CD4-positive, alpha-beta T cell (primary cell): ENCODE data around the gene MMP19. TPM values are rescaled to one million over a fixed set of nuclear protein-coding genes. Genes with fewer than 3 reads are reported as not detected.

Experiments used
- ATAC-seq: fragments of 200-7000 bp; cut with Tn5 transposase; one replicate; pipeline ENCODE4 v1.10.0; 2022; ENCODE audit warnings: mild to moderate bottlenecking; ENCODE audit not compliant: poor library complexity
- CTCF ChIA-PET: fragments of 350-600 bp; sonication (Branson Sonifier 250); formaldehyde crosslinking; loops from one replicate; lab custom pipeline; 2021; ENCODE audit warnings: antibody characterized with exemption, inconsistent platforms; lab: Charles Lee
- POLR2A ChIA-PET: fragments of 350-600 bp; sonication (Branson Sonifier 250); formaldehyde crosslinking; loops from one replicate; lab custom pipeline; 2021; ENCODE audit warnings: antibody characterized with exemption, inconsistent platforms; lab: Charles Lee
- DNase-seq, 14 experiments: peaks; one replicate each; pipeline ENCODE4 v3.0.0-alpha.2; 2013 to 2020; ENCODE audit warnings: mixed read lengths in 2 of 14
- H3K27ac ChIP-seq, 2 donors: one replicate each; pipeline versions ENCODE4 v1.5.1 to v1.7.0; 2013; ENCODE audit warnings: low read length in 2 of 2, low read depth in 1 of 2, mild to moderate bottlenecking in 1 of 2
- H3K27me3 ChIP-seq, 2 experiments: 1 replicate in 1 of 2; 2 replicates in 1 of 2; pipeline versions ENCODE4 v1.6.1 to v1.7.0; 2013; ENCODE audit warnings: low read length in 2 of 2, control low read depth in 1 of 2, mild to moderate bottlenecking in 1 of 2, moderate library complexity in 1 of 2; ENCODE audit not compliant: insufficient read depth in 2 of 2, control insufficient read depth in 1 of 2
- H3K36me3 ChIP-seq: one replicate; pipeline ENCODE4 v1.6.1; 2013; ENCODE audit warnings: low read length, control low read depth; ENCODE audit not compliant: insufficient read depth
- H3K4me1 ChIP-seq: one replicate; pipeline ENCODE4 v1.6.1; 2013; ENCODE audit warnings: low read length, control low read depth; ENCODE audit not compliant: insufficient read depth
- H3K4me3 ChIP-seq: one replicate; pipeline ENCODE4 v1.5.1; 2013; ENCODE audit warnings: mild to moderate bottlenecking, low read length, moderate library complexity
- H3K9me3 ChIP-seq, 2 experiments: 1 replicate in 1 of 2; 2 replicates in 1 of 2; pipeline versions ENCODE4 v1.6.1 to v1.7.0; 2013; ENCODE audit warnings: low read length in 2 of 2, mild to moderate bottlenecking in 2 of 2, control low read depth in 1 of 2, moderate library complexity in 1 of 2; ENCODE audit not compliant: control insufficient read depth in 1 of 2, insufficient read depth in 1 of 2
- H3K27ac Mint-ChIP-seq: one replicate; pipeline ENCODE4 v1.8.0; 2020; ENCODE audit warnings: mixed read lengths
- H3K27me3 Mint-ChIP-seq: one replicate; pipeline ENCODE4 v1.8.0; 2021; ENCODE audit warnings: mixed read lengths
- H3K36me3 Mint-ChIP-seq: one replicate; pipeline ENCODE4 v1.8.0; 2021; ENCODE audit warnings: low read depth, mixed read lengths
- H3K4me1 Mint-ChIP-seq: one replicate; pipeline ENCODE4 v1.8.0; 2021; ENCODE audit warnings: low read depth, mixed read lengths
- H3K4me3 Mint-ChIP-seq: one replicate; pipeline ENCODE4 v1.8.0; 2020; ENCODE audit warnings: mild to moderate bottlenecking, mixed read lengths
- H3K9me3 Mint-ChIP-seq: one replicate; pipeline ENCODE4 v1.8.0; 2020; ENCODE audit warnings: mixed read lengths
- CTCF ChIP-seq: fragments of 200-600 bp; IDR thresholded peaks from one replicate; pipeline ENCODE4 v1.8.0; 2022; ENCODE audit warnings: antibody characterized with exemption, mild to moderate bottlenecking
- intact Hi-C, 2 experiments: fragments of 100-400 bp; cut with DNase I in 1 of 2; cut with micrococcal nuclease in 1 of 2; formaldehyde crosslinking; loops; one replicate each; pipeline versions ENCODE4 v1.15.1 to v1.9.0; 2023 to 2025; cut with DNase I, micrococcal nuclease
- total RNA-seq, 174 experiments: library from RNA in 2 of 174; stranded (reverse) in 2 of 174; gene quantifications; one replicate each; pipeline ENCODE4 v1.2.3 and lab custom pipeline; 2021 to 2026

MMP19 gene
- total RNA-seq, 2 experiments from 2014 or later = not detected

- no peak overlapping the region for H3K4me3 ChIP-seq
- peak overlapping the region; percentile 80 for H3K27ac Mint-ChIP-seq
- no peaks in the 10 kb centered on the region for H3K27me3 Mint-ChIP-seq
- H3K4me1 Mint-ChIP-seq = peaks cover 48% of the 10 kb centered on the region
- intact Hi-C loops = loop anchor here (5.0 to 10.0 kb wide), 3 partner anchors 218 to 900 kb away; partner anchors contain the start of genes NACA (in 1 of the 2), PA2G4 (in 1 of the 2) and RPS26 (in 1 of the 2)
- TF ChIP-seq CTCF = no peak
- DNase-seq = no peak
- ATAC-seq = no peak
- POLR2A ChIA-PET = interaction anchor here (0.6 to 1.1 kb wide), 2 partner anchors 9 to 105 kb away, joined by 3 to 4 read pairs; no protein-coding TSS in a partner anchor
- no peaks in the 10 kb centered on the region for H3K9me3 Mint-ChIP-seq
- no peaks in the 10 kb centered on the region for H3K9me3 ChIP-seq
- peak overlapping the region; percentile 39 to 43 for H3K27ac ChIP-seq
- CTCF ChIA-PET = interaction anchor here (0.7 to 1.4 kb wide), 3 partner anchors 8 to 428 kb away, joined by 3 to 4 read pairs (median 3); no protein-coding TSS in a partner anchor
- H3K4me3 Mint-ChIP-seq = peak overlapping the region; percentile 64
- peaks cover 48% of the 10 kb centered on the region for H3K4me1 ChIP-seq
- H3K36me3 Mint-ChIP-seq = peaks cover 59% of the 10 kb centered on the region
- H3K27me3 ChIP-seq = no peaks in the 10 kb centered on the region
- peaks cover 43% of the 10 kb centered on the region for H3K36me3 ChIP-seq
Observed at GRCh38 chr12:55824726-55825125, 18.0 kb downstream of the MMP19 start.

GRCh38 chr12:55823419-55823818 is 19.3 kb downstream of the MMP19 start:
- CTCF ChIA-PET = no interaction called here
- intact Hi-C loops = loop anchor here (10.0 kb wide), 2 partner anchors 281 to 901 kb away; partner anchors contain the start of genes NACA (in 1 of the 2) and PA2G4 (in 1 of the 2)
- peak overlapping the region; percentile 15 for H3K4me3 Mint-ChIP-seq
- H3K4me3 ChIP-seq = no peak overlapping the region
- no peak for DNase-seq
- no peak for ATAC-seq
- no peaks in the 10 kb centered on the region for H3K9me3 Mint-ChIP-seq
- no peak for TF ChIP-seq CTCF
- POLR2A ChIA-PET = interaction anchor here (1.2 kb wide), 1 partner anchor 112 kb away, joined by 4 read pairs; no protein-coding TSS in a partner anchor
- peak overlapping the region; percentile 64 for H3K27ac Mint-ChIP-seq
- H3K4me1 Mint-ChIP-seq = peaks cover 39% of the 10 kb centered on the region
- peaks cover 52% of the 10 kb centered on the region for H3K4me1 ChIP-seq
- no peak overlapping the region for H3K27ac ChIP-seq
- no peaks in the 10 kb centered on the region for H3K27me3 ChIP-seq
- H3K9me3 ChIP-seq = no peaks in the 10 kb centered on the region
- H3K36me3 Mint-ChIP-seq = peaks cover 57% of the 10 kb centered on the region
- H3K36me3 ChIP-seq = peaks cover 52% of the 10 kb centered on the region
- H3K27me3 Mint-ChIP-seq = no peaks in the 10 kb centered on the region

- DNase-seq = no peak
- Histone ChIP-seq H3K4me3 (no peak overlapping the region), H3K27ac (no peak overlapping the region), H3K9me3 (no peaks in the 10 kb centered on the region), H3K4me1 (peaks cover 44% of the 10 kb centered on the region), H3K27me3 (no peaks in the 10 kb centered on the region), H3K36me3 (peaks cover 52% of the 10 kb centered on the region)
- peaks cover 27% of the 10 kb centered on the region for H3K4me1 Mint-ChIP-seq
- H3K27me3 Mint-ChIP-seq = no peaks in the 10 kb centered on the region
- H3K4me3 Mint-ChIP-seq = no peak overlapping the region
- POLR2A ChIA-PET = interaction anchor here (7.6 kb wide), 1 partner anchor 111 kb away, joined by 251 read pairs; the partner anchor contains the start of genes DGKA and PYM1
- intact Hi-C loops = loop anchor here (10.0 kb wide), 2 partner anchors 283 to 903 kb away; partner anchors contain the start of genes NACA (in 1 of the 2) and PA2G4 (in 1 of the 2)
- peak overlapping the region; percentile 64 for H3K27ac Mint-ChIP-seq
- CTCF ChIA-PET = no interaction called here
- ATAC-seq = no peak
- H3K36me3 Mint-ChIP-seq = peaks cover 56% of the 10 kb centered on the region
- no peaks in the 10 kb centered on the region for H3K9me3 Mint-ChIP-seq
- peak; percentile 11 for TF ChIP-seq CTCF
Observed at GRCh38 chr12:55822228-55822627, 20.5 kb downstream of the MMP19 start.
